TTC549 (cell line): ENCODE results near the gene MEIS3.

ENCODE experiments used
- FAIRE-seq: peaks from 2 replicates; lab custom pipeline; 2012; peaks lifted over from hg19 to GRCh38; lab: Jason Lieb, UNC

MEIS3 gene

DNA sequence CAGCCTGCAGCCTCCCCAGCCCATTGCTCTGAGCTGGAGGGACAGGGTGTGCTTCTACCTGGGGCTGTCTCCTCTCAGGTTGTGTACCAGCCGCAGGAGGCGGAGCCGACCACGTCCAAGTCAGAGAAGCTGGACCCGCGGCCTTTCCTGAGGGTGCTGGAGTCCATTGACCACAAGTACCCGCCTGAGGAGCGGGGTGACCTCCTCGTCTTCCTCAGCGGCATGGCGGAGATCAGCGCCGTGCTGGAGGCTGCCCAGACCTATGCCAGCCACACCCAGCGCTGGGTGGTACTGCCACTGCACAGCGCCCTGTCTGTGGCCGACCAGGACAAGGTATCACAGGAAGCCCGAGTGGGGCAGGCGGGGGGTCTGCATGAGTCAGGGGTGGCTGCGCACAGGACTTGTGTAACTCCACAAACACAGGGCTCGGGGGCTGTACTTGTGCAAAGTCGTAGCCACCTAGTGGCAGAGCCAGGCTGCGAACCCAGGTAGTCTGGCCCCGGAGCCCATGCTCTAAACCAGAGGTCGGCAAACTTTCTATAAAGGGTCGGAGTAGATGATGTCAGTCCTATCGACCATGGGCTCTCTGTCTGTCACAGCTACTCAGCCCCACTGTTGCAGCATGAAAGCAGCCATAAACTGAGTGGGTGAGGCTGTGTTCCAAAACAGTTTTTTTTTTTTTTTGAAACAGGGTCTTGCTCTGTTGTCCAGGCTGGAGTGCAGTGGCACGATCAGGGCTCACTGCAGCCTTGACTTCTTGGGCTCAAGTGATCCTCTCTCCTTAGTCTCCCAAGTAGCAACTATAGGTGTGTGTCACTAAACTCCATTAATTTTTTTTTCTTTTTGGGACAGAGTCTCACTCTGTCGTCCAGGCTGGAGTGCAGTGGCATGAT, 61.3 kb downstream of the MEIS3 start:
- FAIRE-seq: no peak

DNA sequence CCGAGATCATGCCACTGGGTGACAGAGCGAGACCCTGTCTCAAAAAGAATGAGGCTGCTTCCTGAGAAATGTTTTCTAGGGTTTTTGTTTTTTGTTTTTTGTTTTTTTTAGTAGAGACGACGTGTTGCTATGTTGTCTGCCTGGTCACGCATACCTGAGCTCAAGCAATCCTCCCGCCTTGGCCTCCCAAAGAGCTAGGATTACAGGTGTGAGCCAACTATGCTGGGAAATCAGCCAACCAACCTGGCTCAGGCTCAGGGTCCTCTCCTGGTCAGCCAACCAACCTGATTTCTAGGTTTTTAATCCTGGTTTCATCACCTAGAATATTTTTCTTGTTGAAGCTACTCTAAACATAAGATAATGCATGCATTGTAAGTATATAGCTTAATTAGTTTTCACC, 62.4 kb downstream of the MEIS3 start:
- FAIRE-seq: no peak

DNA sequence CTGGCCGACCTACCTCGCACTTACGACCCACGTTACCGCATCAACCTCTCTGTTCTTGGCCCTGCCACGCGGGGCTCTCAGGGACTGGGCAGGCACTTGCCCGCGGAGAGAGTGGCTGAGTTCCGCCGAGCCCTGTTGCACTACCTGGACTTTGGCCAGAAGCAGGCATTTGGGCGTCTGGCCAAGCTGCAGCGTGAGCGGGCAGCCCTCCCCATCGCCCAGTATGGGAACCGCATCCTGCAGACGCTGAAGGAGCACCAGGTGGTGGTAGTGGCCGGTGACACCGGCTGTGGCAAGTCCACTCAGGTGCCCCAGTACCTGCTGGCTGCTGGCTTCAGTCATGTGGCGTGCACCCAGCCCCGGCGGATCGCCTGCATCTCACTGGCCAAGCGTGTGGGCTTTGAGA, 66.0 kb downstream of the MEIS3 start:
- FAIRE-seq: no peak
